NT2/D1 (cell line): ENCODE results near the gene ABCC12.

Experiments
- DNase-seq: peaks from one replicate; pipeline ENCODE4 v3.0.0-alpha.2; 2011; ENCODE audit warnings: low read depth, low spot score
- H3K27me3 ChIP-seq: 2 replicates; pipeline ENCODE4 v1.6.0; 2011; ENCODE audit warnings: mild to moderate bottlenecking; ENCODE audit not compliant: insufficient read length, insufficient read depth
- H3K36me3 ChIP-seq: 2 replicates; pipeline ENCODE4 v1.6.1; 2011; ENCODE audit warnings: mild to moderate bottlenecking, low read length, mixed read lengths; ENCODE audit not compliant: insufficient read depth, insufficient read length
- H3K4me1 ChIP-seq: 2 replicates; pipeline ENCODE4 v1.5.1; 2011; ENCODE audit not compliant: insufficient read depth, insufficient read length
- H3K4me3 ChIP-seq: 2 replicates; pipeline ENCODE4 v1.5.1; 2011; ENCODE audit warnings: low read depth; ENCODE audit not compliant: insufficient read length
- H3K9ac ChIP-seq: 2 replicates; pipeline ENCODE4 v1.6.0; 2011; ENCODE audit warnings: low read depth; ENCODE audit not compliant: insufficient read length
- H3K9me3 ChIP-seq: 2 replicates; pipeline ENCODE4 v1.5.1; 2011; ENCODE audit warnings: mild to moderate bottlenecking, low read length; ENCODE audit not compliant: insufficient read depth
- SUZ12 ChIP-seq: IDR thresholded peaks from 2 replicates; pipeline ENCODE4 v1.6.1; 2011; ENCODE audit not compliant: insufficient read length, insufficient read depth; ENCODE audit errors: extremely low read depth
- YY1 ChIP-seq: IDR thresholded peaks from 2 replicates; pipeline ENCODE4 v1.6.1; 2011; ENCODE audit not compliant: insufficient read length, insufficient read depth
- ZNF274 ChIP-seq: IDR thresholded peaks from 2 replicates; pipeline ENCODE4 v1.6.1; 2011; ENCODE audit warnings: mild to moderate bottlenecking, low read depth, low read length

ABCC12 gene

DNA sequence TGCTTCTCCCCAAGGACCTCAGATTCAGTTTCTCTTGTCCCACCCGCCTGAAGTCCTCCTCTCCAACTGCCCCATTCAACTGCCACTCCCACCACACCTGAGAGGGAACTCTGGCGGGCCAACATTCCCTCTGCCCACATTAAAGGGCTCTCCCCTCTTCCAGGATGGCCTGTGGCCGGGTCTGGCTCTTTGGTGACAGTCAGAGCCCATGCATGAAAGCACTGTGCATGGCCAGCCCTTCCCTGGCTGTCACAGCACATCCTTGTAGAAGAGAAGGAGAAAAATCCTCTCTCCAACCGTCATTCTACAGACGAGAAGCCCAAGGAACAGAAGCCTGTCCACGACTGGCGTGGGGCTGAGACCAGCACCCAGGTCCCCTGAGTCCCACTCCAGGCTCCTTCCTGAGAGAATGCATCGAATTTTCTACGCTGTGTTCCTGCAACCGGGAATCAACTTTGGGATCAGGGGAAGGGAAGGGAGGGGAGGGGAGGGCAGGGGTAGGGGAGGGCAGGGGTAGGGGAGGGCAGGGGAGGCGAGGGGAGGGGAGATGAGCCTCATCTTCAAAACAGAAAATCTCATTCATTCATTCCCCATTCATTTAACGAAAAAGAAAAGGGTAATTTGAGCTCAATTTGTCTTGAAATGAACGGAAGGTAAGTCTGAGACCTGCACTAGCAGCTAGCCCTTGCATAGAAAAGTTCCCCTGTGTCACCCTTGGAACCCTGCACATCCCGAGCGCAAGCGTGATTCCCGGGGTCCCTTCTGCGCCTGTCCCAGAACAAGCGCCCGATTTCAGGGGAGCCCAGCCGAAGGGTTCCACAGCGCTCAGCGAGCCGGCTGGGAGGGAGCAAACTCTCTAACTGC lies at the start of gene ABCC12:
Gene ABCC12 (minus strand): TSS at position 68 of the 864 bp plus-strand sequence. CDS start 9,569 bp downstream, outside the sequence.
- Histone ChIP-seq H3K9me3 (no peaks in the 10 kb centered on the region), H3K36me3 (no peaks in the 10 kb centered on the region), H3K27me3 (no peaks in the 10 kb centered on the region), H3K9ac (no peak within 1 kb of the TSS), H3K4me3 (no peak within 1 kb of the TSS), H3K4me1 (peaks cover 2% of the 10 kb centered on the region)
- TF ChIP-seq SUZ12 (no peak), YY1 (no peak), ZNF274 (no peak)
- no peak for DNase-seq

DNA sequence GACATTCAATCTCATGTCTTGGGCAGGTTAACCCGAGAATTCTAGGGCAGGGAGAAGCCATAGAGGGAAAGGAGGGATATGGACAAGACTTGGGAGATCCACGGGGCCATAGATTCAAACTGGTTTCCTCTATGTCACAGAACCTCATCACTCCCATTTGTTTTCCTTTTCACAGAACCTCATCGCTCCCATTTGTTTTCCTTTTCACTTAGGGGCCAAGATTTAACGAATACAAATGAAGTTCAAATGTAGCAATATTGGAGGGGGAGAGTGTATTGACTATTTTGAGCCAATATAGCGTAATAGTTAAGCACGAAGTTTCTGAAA lies 49.0 kb upstream of the ABCC12 start:
- no peak overlapping the region for H3K9ac ChIP-seq
- no peak for DNase-seq
- no peak for TF ChIP-seq SUZ12
- no peak for TF ChIP-seq YY1
- TF ChIP-seq ZNF274: no peak
- peaks cover 4% of the 10 kb centered on the region for H3K4me1 ChIP-seq
- no peaks in the 10 kb centered on the region for H3K9me3 ChIP-seq
- H3K4me3 ChIP-seq: no peak overlapping the region
- H3K36me3 ChIP-seq: no peaks in the 10 kb centered on the region
- no peaks in the 10 kb centered on the region for H3K27me3 ChIP-seq

DNA sequence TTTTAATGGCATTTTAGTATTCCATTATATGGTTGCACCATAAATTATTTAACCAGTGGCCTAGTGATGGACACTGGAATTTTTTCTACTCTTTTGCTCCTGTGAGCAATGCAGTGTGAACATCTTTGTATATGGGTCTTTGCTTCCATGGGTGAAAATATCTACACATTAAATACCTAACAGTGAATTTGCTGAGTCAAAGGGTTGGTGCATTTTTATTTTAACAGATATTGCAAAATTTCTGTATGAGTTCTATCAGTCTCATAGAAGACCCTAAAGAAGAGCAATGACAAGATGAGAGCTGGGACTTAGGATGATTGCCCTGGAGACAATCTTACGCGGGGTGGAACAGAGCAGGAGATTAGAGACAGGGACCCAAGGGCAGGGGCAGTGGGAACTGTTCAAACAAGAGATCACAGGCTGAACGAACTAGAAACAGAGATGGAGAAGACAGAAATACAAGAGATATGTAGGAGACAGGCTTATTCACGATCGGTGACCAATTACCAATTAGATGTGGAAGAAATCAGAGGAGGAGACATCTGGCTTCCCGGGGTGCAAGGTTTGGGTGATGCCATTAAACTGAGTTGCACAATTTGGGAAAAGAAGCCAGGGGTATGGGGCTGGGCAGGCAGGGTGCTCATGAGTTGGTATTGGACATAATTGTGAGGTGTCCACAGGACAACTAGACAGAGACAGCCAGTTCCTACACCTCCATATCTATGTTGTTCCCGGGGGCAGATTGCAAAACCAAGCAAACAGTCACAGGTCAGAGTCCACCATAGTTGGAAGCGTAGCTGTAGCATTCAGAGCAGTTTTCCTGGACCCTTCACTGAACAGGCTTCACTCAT lies 48.4 kb upstream of the ABCC12 start:
- DNase-seq: no peak

DNA sequence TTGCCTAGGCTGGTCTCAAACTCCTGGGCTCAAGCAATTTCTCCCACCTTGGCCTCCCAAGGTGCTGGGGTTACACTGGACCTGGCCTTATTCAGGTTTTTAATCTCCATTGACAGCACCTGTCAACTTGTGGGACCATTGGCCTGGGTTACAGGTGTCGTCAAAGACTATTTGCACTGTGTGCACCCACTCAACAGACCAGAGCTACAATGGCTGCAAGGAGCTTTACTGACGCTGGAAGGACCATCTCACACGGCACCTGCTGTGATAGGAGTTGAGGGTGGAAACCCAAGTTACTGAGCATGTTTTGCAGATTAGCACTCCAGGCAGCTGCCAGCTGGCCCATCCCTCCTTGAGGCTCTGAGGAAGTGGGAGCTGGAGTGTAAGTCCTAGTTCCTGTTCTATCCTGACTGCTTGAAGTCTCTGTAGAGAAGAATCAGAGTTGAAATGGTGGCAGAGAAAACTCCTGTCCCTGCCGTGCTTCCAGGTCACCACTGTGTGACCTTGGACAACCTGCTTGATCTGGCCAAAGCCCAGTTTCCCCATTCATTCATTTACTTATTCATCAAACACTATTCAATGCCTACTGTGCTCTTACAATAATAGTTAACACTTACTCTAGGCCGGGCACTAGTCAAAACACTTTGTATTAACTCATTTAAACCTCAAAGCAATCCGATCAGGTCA lies 45.9 kb upstream of the ABCC12 start:
- peaks cover 4% of the 10 kb centered on the region for H3K4me1 ChIP-seq
- H3K9me3 ChIP-seq: no peaks in the 10 kb centered on the region
- H3K9ac ChIP-seq: no peak overlapping the region
- no peak overlapping the region for H3K4me3 ChIP-seq
- no peak for TF ChIP-seq SUZ12
- TF ChIP-seq YY1: no peak
- no peak for TF ChIP-seq ZNF274
- DNase-seq: no peak
- H3K27me3 ChIP-seq: no peaks in the 10 kb centered on the region
- H3K36me3 ChIP-seq: no peaks in the 10 kb centered on the region

More for the DNA sequence above, 48.4 kb upstream of the ABCC12 start:
- Histone ChIP-seq H3K4me1 (peaks cover 4% of the 10 kb centered on the region), H3K9me3 (no peaks in the 10 kb centered on the region), H3K4me3 (no peak overlapping the region), H3K9ac (no peak overlapping the region), H3K27me3 (no peaks in the 10 kb centered on the region), H3K36me3 (no peaks in the 10 kb centered on the region)
- TF ChIP-seq SUZ12: no peak
- TF ChIP-seq YY1: no peak

DNA sequence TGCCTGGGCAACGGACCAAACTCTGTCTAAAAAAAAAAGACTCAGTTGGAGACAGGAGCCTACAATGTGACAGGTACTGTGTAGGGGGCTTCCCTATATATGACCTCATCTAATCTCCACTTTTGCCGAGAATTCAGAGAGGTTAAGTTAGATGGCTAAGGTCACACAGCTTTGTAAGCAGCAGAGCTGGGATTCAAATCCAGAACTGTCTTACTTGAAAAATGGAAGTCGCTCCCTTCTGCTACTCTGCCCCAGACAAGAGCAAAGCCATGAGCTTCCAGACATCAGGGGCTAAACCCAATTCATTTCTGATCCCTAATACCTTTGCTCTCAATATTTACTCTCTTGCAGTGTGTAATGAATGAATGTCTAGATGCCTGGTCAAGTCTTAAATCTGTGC lies 41.5 kb upstream of the ABCC12 start:
- Histone ChIP-seq H3K9me3 (no peaks in the 10 kb centered on the region), H3K27me3 (no peaks in the 10 kb centered on the region), H3K9ac (no peak overlapping the region), H3K4me1 (no peaks in the 10 kb centered on the region), H3K4me3 (no peak overlapping the region), H3K36me3 (no peaks in the 10 kb centered on the region)
- no peak for DNase-seq
- TF ChIP-seq YY1 (no peak), ZNF274 (no peak), SUZ12 (no peak)

DNA sequence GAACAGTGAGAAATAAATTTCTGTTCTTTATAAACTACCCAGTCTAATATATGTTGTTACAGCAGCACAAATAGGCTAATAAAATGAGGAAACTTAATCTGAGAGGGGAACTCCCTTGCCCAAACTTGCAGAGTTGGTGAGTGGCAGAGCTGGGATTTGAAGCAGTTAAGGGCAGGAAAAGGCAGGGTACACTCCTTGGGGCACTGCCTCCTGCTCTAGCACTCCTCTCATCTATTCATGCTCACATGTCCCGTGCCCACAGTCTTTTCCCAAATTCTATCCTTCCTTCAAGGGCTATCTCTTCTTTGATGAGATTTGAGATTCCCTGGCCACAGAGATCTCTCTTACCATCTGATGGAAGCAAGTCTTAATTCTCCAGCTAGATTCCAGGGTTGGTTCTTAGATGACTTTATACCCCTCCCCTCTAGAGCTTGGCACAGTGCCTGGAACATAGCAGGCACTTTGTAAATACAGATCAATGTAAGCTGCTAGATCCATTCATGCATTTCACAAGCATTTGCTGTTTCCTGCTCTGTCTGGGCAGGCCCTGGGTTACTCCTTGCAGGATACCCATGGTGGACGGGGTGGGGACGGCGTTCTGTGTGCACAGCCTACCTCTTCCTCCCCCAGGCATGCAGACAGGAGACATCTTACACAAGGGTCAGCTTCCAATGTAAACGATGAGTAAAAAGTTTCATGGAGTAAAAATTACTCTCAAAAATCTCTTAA lies 39.2 kb upstream of the ABCC12 start:
- no peaks in the 10 kb centered on the region for H3K27me3 ChIP-seq
- no peak for DNase-seq
- TF ChIP-seq YY1 (no peak), SUZ12 (no peak), ZNF274 (no peak)

More for the DNA sequence above, 39.2 kb upstream of the ABCC12 start:
- H3K36me3 ChIP-seq: no peaks in the 10 kb centered on the region
- no peaks in the 10 kb centered on the region for H3K4me1 ChIP-seq
- no peak overlapping the region for H3K4me3 ChIP-seq
- H3K9ac ChIP-seq: no peak overlapping the region
- H3K9me3 ChIP-seq: no peaks in the 10 kb centered on the region
